ENCODE measurements around the gene VWCE.
"Not testable (repeated sequence)": the region's sequence is repeated elsewhere in the genome, so short reads cannot be mapped to it uniquely, and the experiment has no call there.

Gene VWCE

GRCh38 chr11:61211327-61211952 lies 83.7 kb downstream of the VWCE start:
- DNase-seq (ENCODE audit: low read depth) = not testable (repeated sequence)

- not testable (repeated sequence) for DNase-seq (ENCODE audit: low read depth)
Measured at GRCh38 chr11:61210629-61211028, 84.5 kb downstream of the VWCE start.

All from GM04503 (cell line).